HG03442 (cell line): ENCODE results near the gene NUDT15.
"Not testable (repeated sequence)": the region's sequence is repeated elsewhere in the genome, so short reads cannot be mapped to it uniquely, and the experiment has no call there.

ENCODE experiments used
- ATAC-seq: cut with Tn5 transposase; IDR thresholded peaks from one replicate; pipeline ENCODE4 v1.9.1; 2021; ENCODE audit warnings: mild to moderate bottlenecking, moderate library complexity; ENCODE audit not compliant: unreplicated experiment

Gene NUDT15

DNA sequence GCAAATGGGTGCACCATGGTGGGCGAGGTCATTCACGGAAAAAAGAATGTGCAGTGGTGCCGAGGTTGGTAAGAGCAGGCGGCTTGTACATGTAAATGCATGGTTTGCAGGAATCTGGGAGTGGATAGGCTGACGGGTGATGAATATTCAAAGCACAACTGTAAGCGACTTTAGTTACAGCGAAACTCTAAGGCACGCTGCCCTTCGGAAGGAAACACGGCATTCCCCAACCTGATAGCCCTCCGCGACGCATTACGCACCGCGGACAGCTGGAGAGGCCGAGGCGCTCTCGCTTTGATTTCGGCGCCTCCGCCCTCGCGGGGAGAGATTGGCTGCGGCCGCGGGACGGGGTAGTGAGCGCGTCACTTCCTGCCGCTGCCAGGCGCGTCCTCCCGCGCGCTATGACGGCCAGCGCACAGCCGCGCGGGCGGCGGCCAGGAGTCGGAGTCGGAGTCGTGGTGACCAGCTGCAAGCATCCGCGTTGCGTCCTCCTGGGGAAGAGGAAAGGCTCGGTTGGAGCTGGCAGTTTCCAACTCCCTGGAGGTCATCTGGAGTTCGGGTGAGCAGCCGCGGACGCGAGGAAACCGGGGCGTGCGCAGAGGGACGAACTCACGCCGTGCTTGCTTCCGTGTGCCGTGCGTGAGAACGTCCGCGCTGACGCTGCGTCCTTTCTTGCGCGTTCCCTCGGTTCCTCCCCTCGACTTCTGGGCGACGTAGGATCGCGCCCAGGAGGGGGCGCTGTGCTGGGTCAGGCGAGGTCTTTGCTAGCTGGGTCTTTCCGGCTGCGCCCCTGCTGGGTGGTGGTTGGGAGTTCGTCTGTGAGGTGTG is at the start of gene NUDT15:
NUDT15 (plus strand) TSS at position 381 of the 828 bp plus-strand sequence; CDS start at position 402, 21 bp downstream.
- peak; percentile 89 for ATAC-seq

- no peak for ATAC-seq
Measured at GRCh38 chr13:47990427-47990826, 47.1 kb upstream of the NUDT15 start.

GRCh38 chr13:47990920-47991466 is 46.5 kb upstream of the NUDT15 start:
- no peak for ATAC-seq

GRCh38 chr13:47991859-47992258 is 45.7 kb upstream of the NUDT15 start:
- ATAC-seq: no peak

- ATAC-seq: no peak
Measured at GRCh38 chr13:47997384-47997783, 40.1 kb upstream of the NUDT15 start.

DNA sequence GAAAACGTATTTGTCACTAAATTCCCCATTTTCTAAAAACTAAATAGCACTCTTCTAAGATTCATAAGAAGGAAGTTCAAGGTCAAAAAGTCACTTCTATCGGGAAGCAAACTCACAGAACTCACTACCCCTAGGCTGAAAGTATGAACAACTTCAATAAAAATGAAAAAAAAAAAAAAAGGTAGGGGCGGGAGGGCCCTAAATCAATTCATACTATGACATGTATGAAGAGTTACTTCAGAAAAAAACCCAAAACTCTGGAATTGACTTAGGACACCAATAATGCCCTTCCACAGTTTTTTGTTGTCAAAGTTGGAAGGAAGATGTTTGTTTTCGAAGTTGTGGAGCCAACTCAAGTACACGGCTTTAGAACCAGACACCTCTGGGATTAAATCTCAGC is 37.6 kb upstream of the NUDT15 start:
- ATAC-seq: no peak

GRCh38 chr13:48000559-48001113 is 36.9 kb upstream of the NUDT15 start:
- peak; percentile 34 for ATAC-seq

DNA sequence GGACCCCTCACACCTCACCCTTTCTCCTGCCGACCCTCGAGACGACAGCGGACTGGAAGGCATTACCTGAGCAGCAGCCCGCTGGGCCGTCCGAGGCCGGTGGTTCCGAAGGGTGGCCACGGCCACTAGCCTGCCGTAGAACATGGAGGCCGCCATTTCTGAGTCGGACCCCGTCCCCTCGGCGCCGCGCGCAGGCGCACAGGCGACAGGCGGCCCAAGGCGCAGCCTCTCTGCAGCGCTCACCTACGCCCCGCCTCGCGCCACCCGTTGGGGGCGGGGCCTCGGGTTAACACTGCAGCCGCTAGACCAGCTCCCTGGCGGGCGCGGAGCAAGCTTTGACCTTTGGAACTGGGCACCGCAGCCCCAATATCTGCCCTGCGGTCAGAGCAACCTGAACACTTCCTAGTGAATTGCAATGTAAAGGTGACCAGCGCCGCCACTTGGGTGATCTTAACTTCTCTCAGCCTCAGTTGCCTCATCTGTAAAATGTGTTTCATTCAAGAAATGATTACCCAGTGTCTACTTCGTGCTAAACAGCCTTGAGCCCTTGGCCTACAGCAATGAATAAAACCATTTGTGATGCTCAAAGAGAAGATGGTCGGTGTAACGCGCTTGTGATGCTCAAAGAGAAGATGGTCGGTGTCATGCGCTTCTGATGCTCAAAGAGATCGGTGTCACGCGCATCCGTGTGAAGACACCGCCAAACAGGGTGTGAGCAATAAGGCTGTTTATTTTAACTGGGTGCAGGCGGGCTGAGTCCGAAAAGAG is 36.2 kb upstream of the NUDT15 start, which contains the start of gene SUCLA2:
SUCLA2 (minus strand) TSS at position 160 of the 768 bp plus-strand sequence; CDS start at position 156, 4 bp downstream.
- peak; percentile 99 for ATAC-seq

GRCh38 chr13:48001999-48002398 is 35.5 kb upstream of the NUDT15 start:
- ATAC-seq: not testable (repeated sequence)

GRCh38 chr13:48004201-48004600 is 33.3 kb upstream of the NUDT15 start:
- no peak for ATAC-seq

- no peak for ATAC-seq
Measured at GRCh38 chr13:48006396-48006795, 31.1 kb upstream of the NUDT15 start.

- ATAC-seq: no peak
Measured at GRCh38 chr13:48009284-48009683, 28.2 kb upstream of the NUDT15 start.

DNA sequence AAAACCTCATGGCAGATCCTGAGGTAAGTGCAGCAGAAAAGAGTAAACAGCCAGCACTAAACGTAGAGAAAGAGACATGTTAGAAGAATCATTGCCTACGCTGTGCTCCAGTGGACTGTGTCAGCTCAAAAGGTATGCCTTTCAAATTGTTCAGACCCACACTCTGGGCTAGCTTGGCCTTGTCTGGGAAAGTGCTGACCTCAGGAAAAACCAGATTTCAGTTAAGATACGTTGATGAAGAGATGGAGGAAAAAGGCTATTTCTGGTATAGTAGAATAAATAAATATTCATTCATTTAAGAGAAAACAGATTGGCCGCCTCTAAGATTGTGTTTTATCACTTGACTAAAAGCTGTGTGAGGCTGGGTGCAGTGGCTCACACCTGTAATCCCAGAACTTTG is 26.8 kb upstream of the NUDT15 start:
- no peak for ATAC-seq

GRCh38 chr13:48012668-48013067 is 24.9 kb upstream of the NUDT15 start:
- ATAC-seq: no peak

GRCh38 chr13:48014359-48014758 is 23.2 kb upstream of the NUDT15 start:
- no peak for ATAC-seq

GRCh38 chr13:48018637-48019036 is 18.9 kb upstream of the NUDT15 start:
- ATAC-seq: no peak

DNA sequence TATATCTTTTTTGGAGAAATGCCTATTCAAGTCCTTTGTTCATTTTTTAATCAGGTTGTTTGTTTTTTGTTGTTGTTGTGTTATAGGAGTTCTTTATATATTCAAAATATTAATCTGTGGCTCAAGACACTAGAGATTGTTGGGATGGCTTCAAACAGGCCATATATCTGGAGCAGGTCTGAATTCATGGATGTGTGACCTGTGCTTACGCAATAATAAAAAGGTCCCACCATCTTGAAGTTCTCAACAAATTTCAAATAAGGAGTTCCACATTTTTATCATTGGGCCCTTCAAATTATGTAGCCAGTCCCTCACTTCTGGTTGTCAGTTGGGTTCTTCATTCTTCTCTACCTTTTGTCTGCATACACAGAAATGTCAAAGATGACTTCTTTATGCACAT is 17.7 kb upstream of the NUDT15 start:
- ATAC-seq: no peak

DNA sequence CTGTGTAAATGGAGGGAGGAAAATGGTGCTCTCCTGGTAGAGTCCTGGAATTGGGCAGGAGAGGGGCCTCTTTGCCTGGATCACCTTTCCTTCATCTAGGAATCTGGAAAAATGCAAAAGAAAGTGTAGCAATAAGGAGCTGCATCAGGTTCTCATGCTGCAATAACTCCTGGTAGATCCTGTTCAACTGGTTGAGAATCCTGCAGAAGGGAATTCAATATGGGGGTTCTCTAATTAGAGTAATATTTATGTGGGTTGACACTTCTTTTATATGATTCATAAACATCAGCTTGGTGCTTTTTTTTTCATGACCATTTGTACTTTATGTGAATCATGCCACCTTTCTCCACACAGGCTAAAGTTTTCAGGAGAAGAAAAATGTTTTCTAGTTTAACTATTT is 9.5 kb upstream of the NUDT15 start:
- ATAC-seq: no peak

DNA sequence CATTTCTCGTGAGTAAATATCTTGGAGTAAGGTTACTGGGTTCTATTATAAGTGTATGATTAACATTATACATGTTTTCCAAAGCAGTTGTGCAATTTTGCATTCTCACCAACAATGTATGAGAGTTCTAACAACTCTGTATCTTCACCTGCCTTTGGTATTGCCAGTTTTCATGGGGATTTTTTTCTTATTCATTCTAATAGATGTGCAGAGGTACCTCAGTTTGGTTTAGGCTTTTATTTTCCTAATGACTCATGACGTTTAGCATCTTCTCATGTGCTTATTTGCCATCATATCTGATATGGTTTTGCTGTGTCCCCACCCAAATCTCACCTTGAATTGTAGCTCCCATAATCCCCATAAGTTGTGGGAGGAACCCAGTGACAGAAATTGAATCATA is 7.7 kb upstream of the NUDT15 start:
- no peak for ATAC-seq

DNA sequence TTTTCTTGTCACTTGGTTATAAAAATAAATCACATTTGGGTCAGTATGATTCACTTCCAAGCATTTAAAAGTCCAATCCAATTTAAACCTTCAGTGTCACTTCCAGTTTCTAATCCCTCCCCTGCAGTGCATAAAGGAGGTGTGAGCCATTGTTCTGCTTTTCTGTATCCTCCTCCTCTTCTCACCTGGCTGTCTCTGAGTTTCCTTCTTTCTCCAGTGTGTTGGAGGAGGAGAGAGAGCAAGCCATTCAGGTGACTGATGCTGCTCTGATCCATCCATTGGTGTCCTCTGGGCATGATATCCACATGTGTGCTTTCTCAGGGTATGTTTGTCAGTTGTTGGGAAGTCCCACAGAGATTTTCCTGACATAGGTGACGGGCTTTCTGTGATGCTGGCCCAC is 1.2 kb downstream of the NUDT15 start:
- ATAC-seq: no peak

DNA sequence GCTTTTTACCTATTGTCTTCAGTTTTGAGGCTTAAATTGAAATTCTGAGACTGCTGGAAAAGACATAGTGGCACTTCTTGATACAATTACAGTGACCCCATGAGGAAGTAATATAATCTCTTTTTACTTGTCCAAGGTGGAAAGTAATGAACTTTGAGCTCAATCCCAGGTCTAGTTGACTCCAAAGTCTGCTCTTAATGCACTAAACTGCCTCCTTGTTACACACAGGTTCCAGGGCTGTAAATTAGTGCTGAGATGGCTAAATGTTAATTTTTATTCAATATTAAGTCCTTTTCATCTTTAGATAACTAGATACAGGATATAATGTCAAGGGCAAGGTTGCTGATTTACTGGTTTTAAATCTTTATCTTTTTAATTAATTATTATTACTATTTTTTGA is 2.5 kb downstream of the NUDT15 start:
- ATAC-seq: no peak
